Heart left ventricle (tissue), 16 donors: ENCODE results near the gene C11orf68. TPM values are rescaled to one million over a fixed set of nuclear protein-coding genes. Genes with fewer than 3 reads are reported as not detected.
A peak's percentile ranks its signal among the peaks of the same experiment; 100 is the strongest.
"Not testable (repeated sequence)": the region's sequence is repeated elsewhere in the genome, so short reads cannot be mapped to it uniquely, and the experiment has no call there.

Experiments used
- ATAC-seq, 4 donors: fragments of 200-7000 bp; cut with Tn5 transposase; one replicate each; pipeline ENCODE4 v1.9.1; 2020 to 2022; ENCODE audit warnings: moderate library complexity in 4 of 4, mild to moderate bottlenecking in 3 of 4, moderate number of reproducible peaks in 1 of 4
- DNase-seq, 5 donors: peaks; one replicate each; pipeline ENCODE4 v3.0.0-alpha.2; 2020
- H3K27ac ChIP-seq, 12 donors: fragments of 200-600 bp; sonication (generic) in 4 of 12; one replicate each; pipeline versions ENCODE4 v1.5.0 to v1.8.0; 2016 to 2022; ENCODE audit warnings: mild to moderate bottlenecking in 2 of 12
- H3K27me3 ChIP-seq, 9 donors: fragments of 200-600 bp; sonication (generic) in 2 of 9; one replicate each; pipeline versions ENCODE4 v1.5.1 to v1.8.0; 2016 to 2022; ENCODE audit warnings: mild to moderate bottlenecking in 3 of 9
- H3K36me3 ChIP-seq, 9 donors: fragments of 200-600 bp; sonication (generic) in 2 of 9; one replicate each; pipeline versions ENCODE4 v1.5.0 to v1.8.0; 2018 to 2022; ENCODE audit warnings: mild to moderate bottlenecking in 2 of 9
- H3K4me1 ChIP-seq, 12 donors: fragments of 200-600 bp; sonication (generic) in 4 of 12; one replicate each; pipeline versions ENCODE4 v1.5.0 to v1.8.0; 2016 to 2022; ENCODE audit warnings: mild to moderate bottlenecking in 3 of 12
- H3K4me3 ChIP-seq, 12 donors: fragments of 200-600 bp; sonication (generic) in 4 of 12; one replicate each; pipeline versions ENCODE4 v1.5.0 to v1.8.0; 2017 to 2022; ENCODE audit warnings: mild to moderate bottlenecking in 9 of 12, moderate library complexity in 4 of 12
- H3K9me3 ChIP-seq, 12 donors: fragments of 200-600 bp; sonication (generic) in 4 of 12; one replicate each; pipeline versions ENCODE4 v1.5.0 to v1.8.0; 2016 to 2022; ENCODE audit warnings: mild to moderate bottlenecking in 1 of 12
- POLR2A ChIP-seq, 2 donors: fragments of 450-650 bp; IDR thresholded peaks; one replicate each; pipeline ENCODE4 v1.6.1; 2017; ENCODE audit warnings: antibody characterized with exemption in 2 of 2, mild to moderate bottlenecking in 2 of 2, moderate library complexity in 2 of 2
- WGBS, 4 donors: extraction: QIAGEN DNeasy Blood & Tissue Kit in 2 of 4; methylation state at CpG; one replicate each; pipeline versions ENCODE4 v1.1.5 to v1.1.7; 2013 to 2018; 5-methylcytosine and 5-hydroxymethylcytosine counted together
- intact Hi-C, 10 donors: fragments of 100-400 bp; cut with DNase I; formaldehyde crosslinking; loops; one replicate each; pipeline versions ENCODE4 v1.11.1 to v1.14.2; 2022
- polyA plus RNA-seq, 2 donors: library from polyadenylated mRNA; stranded (reverse); fragments of 200-250 nt; gene quantifications; one replicate each; pipeline ENCODE4 v1.2.3, GENCODE V29; 2013
- total RNA-seq, 9 donors: library from RNA; depleted of rRNA in 2 of 9; stranded (reverse); fragments of >200 nt in 2 of 9; fragmentation: NEBNext Ultra II Directional in 3 of 9; extraction: Animal tissue kit (Norgen Biotek cat#: 25700) in 3 of 9; gene quantifications; one replicate each; pipeline versions ENCODE4 v1.1.0 to v1.2.4, GENCODE V29; 2016 to 2023
- TF ChIP-seq, protein P1 (sequence below), 12 donors: fragments of 200-600 bp; sonication (generic) in 4 of 12; IDR thresholded peaks; one replicate each; pipeline versions ENCODE4 v1.5.0 to v1.8.0; 2018 to 2022; ENCODE audit warnings: antibody characterized with exemption in 12 of 12, mild to moderate bottlenecking in 5 of 12
- donor health status: ischemic (EF 13 %, LVEDD 7.1; RV severe dilation, severe dysfunction).
- donor health status: healthy with polysubstance abuse.
- donor health status: DM: no; HTN: yes; CAD: no.
- donor health status: DM: no; HTN: no; CAD: no.
- donor health status: ischemic (EF 25% LVEDD 6.9; RV normal size, moderate dysfunction).
- donor health status: ischemic (EF 25% LVEDD 5.7; RV mildly dilated, moderate dysfunction).
- donor health status: healthy.
- donor health status: DM: yes; HTN: yes; CAD: no.
- donor health status: ischemic (EF 35%, LVEDD 5.7; RV mildly dilated, moderate dysfunction).
- donor health status: nonischemic (EF 11% LVEDD 7.7; RV severe dilation, severe dysfunction).
- donor health status: DM: yes; HTN: yes; CAD: no.
- donor health status: PGD.
- donor health status: ischemic (EF 29% LVEDD 5.4; RV normal size, mild dysfunction).
- donor health status: nonischemic (EF 23%, LVEDD 6.1; RV moderate dilation, normal function).

Gene C11orf68
- total and polyA plus RNA-seq, 11 donors: 17.0 to 49.0 (median 39.5) TPM

DNA sequence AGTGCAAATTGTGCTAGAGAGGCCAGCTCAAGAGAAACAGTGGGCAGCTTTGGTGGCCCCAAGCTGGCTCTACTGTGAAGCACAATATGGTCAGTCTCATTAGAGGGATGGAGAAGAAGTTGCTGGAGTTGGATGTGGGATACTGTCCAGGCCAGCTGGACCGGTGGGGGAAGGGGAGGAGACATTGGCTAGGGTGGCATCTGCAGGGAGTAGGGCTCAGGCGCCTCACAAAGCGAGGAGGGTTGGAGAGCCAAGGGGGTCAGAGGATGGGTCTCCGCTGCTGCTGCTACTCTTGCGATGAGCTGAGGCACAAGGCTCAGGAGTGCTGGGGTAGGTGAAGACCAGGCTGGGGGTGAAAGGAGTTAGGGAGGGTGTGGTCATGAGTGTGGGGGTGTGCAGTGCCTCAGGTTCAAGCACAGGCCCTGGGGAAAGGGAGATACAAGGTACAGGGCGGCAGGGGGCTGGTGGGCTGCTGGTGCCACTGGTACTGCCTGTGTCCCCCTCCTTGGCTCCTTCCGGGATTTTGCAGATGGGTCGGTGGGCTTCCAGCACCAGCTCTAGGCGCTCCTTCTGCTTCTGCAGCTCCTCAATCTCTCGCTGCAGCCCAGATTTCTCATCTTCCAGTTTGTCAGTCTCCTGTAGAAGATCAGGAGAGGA, 26.1 kb downstream of the C11orf68 start:
- ATAC-seq (no peak), DNase-seq (peak in 2 of 5 donors; percentile 35 to 40)
- intact Hi-C loops: no loop called here
- WGBS, 4 donors: 56 to 69% (median 63%) methylated on average over 10 of the region's 10 CpGs
- Histone ChIP-seq H3K36me3 (no peaks in the 10 kb centered on the region), H3K4me1 (peaks cover 11 to 61% (median 43%) of the 10 kb centered on the region in 12 donors), H3K27me3 (no peaks in the 10 kb centered on the region), H3K4me3 (peak overlapping the region in 10 of 12 donors; percentile 76 to 98 (median 84)), H3K9me3 (no peaks in the 10 kb centered on the region), H3K27ac (peak overlapping the region; percentile 87 to 99 (median 98))
- TF ChIP-seq, protein P1, sequence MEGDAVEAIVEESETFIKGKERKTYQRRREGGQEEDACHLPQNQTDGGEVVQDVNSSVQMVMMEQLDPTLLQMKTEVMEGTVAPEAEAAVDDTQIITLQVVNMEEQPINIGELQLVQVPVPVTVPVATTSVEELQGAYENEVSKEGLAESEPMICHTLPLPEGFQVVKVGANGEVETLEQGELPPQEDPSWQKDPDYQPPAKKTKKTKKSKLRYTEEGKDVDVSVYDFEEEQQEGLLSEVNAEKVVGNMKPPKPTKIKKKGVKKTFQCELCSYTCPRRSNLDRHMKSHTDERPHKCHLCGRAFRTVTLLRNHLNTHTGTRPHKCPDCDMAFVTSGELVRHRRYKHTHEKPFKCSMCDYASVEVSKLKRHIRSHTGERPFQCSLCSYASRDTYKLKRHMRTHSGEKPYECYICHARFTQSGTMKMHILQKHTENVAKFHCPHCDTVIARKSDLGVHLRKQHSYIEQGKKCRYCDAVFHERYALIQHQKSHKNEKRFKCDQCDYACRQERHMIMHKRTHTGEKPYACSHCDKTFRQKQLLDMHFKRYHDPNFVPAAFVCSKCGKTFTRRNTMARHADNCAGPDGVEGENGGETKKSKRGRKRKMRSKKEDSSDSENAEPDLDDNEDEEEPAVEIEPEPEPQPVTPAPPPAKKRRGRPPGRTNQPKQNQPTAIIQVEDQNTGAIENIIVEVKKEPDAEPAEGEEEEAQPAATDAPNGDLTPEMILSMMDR (IDR thresholded peaks at IDR 0.05): no peak
- no peak for TF ChIP-seq POLR2A (IDR thresholded peaks at IDR 0.05)

GRCh38 chr11:65892137-65892540, 26.7 kb downstream of the C11orf68 start:
- DNase-seq, H3K36me3 ChIP-seq, H3K27me3 ChIP-seq, ATAC-seq, H3K9me3 ChIP-seq, intact Hi-C loops: not testable (repeated sequence)
- 25 to 61% (median 50%) methylated on average over 5 of the region's 5 CpGs for WGBS, 4 donors
- H3K27ac ChIP-seq: peak overlapping the region; percentile 87 to 99 (median 98)
- H3K4me1 ChIP-seq: peaks cover 16 to 68% (median 49%) of the 10 kb centered on the region in 12 donors
- H3K4me3 ChIP-seq: peak overlapping the region; percentile 76 to 98 (median 84)

GRCh38 chr11:65891219-65892136, 27.4 kb downstream of the C11orf68 start:
- no peaks in the 10 kb centered on the region for H3K27me3 ChIP-seq
- peak overlapping the region; percentile 76 to 98 (median 84) for H3K4me3 ChIP-seq
- peaks cover 16 to 72% (median 53%) of the 10 kb centered on the region in 12 donors for H3K4me1 ChIP-seq
- intact Hi-C loops: loop anchor here in 2 of 10 donors (2.0 kb wide), 2 partner anchors 27 to 69 kb away; partner anchors contain the start of genes C11orf68 (in 1 of the 2), DRAP1 (in 1 of the 2) and SART1 (in 1 of the 2)
- ATAC-seq (peak in 3 of 4 donors; percentile 1 to 39 (median 2)), DNase-seq (peak; percentile 78 to 87 (median 80))
- 1 to 3% (median 2%) methylated on average over 30 to 57 of the region's 57 CpGs for WGBS, 4 donors
- TF ChIP-seq POLR2A (IDR thresholded peaks at IDR 0.05): peak in 1 of 2 donors; percentile 46
- TF ChIP-seq, protein P1 (IDR thresholded peaks at IDR 0.05): peak in 10 of 12 donors; percentile 23 to 67 (median 52)
- peak overlapping the region; percentile 87 to 99 (median 98) for H3K27ac ChIP-seq
- no peaks in the 10 kb centered on the region for H3K9me3 ChIP-seq
- H3K36me3 ChIP-seq: peaks cover 0 to 10% (median 6%) of the 10 kb centered on the region in 9 donors

- ATAC-seq: peak; percentile 74 to 86 (median 81)
- H3K9me3 ChIP-seq: no peaks in the 10 kb centered on the region
- TF ChIP-seq, protein P1 (IDR thresholded peaks at IDR 0.05): peak in 1 of 12 donors; percentile 13
- TF ChIP-seq POLR2A (IDR thresholded peaks at IDR 0.05): peak; percentile 90 to 99
Observed at GRCh38 chr11:65890324-65891218, 28.3 kb downstream of the C11orf68 start, which contains the start of gene CCDC85B. Gene CCDC85B, plus strand, starts transcription at chr11:65890673. Its CDS starts 111 bp downstream, at chr11:65890784.

More at GRCh38 chr11:65890324-65891218, 28.3 kb downstream of the C11orf68 start, which contains the start of gene CCDC85B:
- peak; percentile 99 for DNase-seq
- Histone ChIP-seq H3K4me3 (peak within 1 kb of the TSS; percentile 76 to 98 (median 86)), H3K36me3 (peaks cover 0 to 18% (median 14%) of the 10 kb centered on the region in 9 donors), H3K27ac (peak within 1 kb of the TSS; percentile 89 to 100 (median 98)), H3K27me3 (no peaks in the 10 kb centered on the region), H3K4me1 (peaks cover 16 to 72% (median 53%) of the 10 kb centered on the region in 12 donors)
- WGBS, 4 donors: 0 to 1% (median 0%) methylated on average over 39 to 94 of the region's 94 CpGs
- intact Hi-C loops: loop anchor here in 2 of 10 donors (2.0 kb wide), 2 partner anchors 28 to 70 kb away; partner anchors contain the start of genes C11orf68 (in 1 of the 2), DRAP1 (in 1 of the 2) and SART1 (in 1 of the 2)
